ENCODE measurements around the gene SPG7.

The SPG7 gene

GRCh38 chr16:89522287-89522686 is 14.1 kb downstream of the SPG7 start:
- no peak for DNase-seq

- DNase-seq: no peak
These were observed 15.6 kb downstream of the SPG7 start for GRCh38 chr16:89523680-89524344.

GRCh38 chr16:89525146-89525913 is 17.1 kb downstream of the SPG7 start:
- DNase-seq: no peak

GRCh38 chr16:89529097-89529496 is 20.9 kb downstream of the SPG7 start:
- no peak for DNase-seq

- DNase-seq: no peak
These were observed 22.5 kb downstream of the SPG7 start for GRCh38 chr16:89530401-89531381.

- DNase-seq: no peak
These were observed 23.8 kb downstream of the SPG7 start for GRCh38 chr16:89531821-89532526.

- peak; percentile 19 for DNase-seq
These were observed 26.1 kb downstream of the SPG7 start for GRCh38 chr16:89534252-89534756.

GRCh38 chr16:89536371-89536770 is 28.2 kb downstream of the SPG7 start:
- no peak for DNase-seq

GRCh38 chr16:89536886-89537548 is 28.8 kb downstream of the SPG7 start:
- no peak for DNase-seq

- no peak for DNase-seq
These were observed 29.3 kb downstream of the SPG7 start for GRCh38 chr16:89537549-89537925.

GRCh38 chr16:89538286-89538685 is 30.1 kb downstream of the SPG7 start:
- no peak for DNase-seq

GRCh38 chr16:89540557-89540956 is 32.4 kb downstream of the SPG7 start:
- DNase-seq: no peak

GRCh38 chr16:89541792-89542191 is 33.6 kb downstream of the SPG7 start:
- no peak for DNase-seq

GRCh38 chr16:89544113-89544512 is 35.9 kb downstream of the SPG7 start:
- no peak for DNase-seq

- no peak for DNase-seq
These were observed 36.5 kb downstream of the SPG7 start for GRCh38 chr16:89544713-89545043.

- no peak for DNase-seq
These were observed 37.0 kb downstream of the SPG7 start for GRCh38 chr16:89545044-89545830.

GRCh38 chr16:89545831-89546574 is 37.8 kb downstream of the SPG7 start:
- DNase-seq: no peak

GRCh38 chr16:89546781-89547180 is 38.6 kb downstream of the SPG7 start:
- no peak for DNase-seq

- no peak for DNase-seq
These were observed 39.1 kb downstream of the SPG7 start for GRCh38 chr16:89547291-89547690.

- no peak for DNase-seq
These were observed 39.7 kb downstream of the SPG7 start for GRCh38 chr16:89547860-89548259.
